CD4-positive, alpha-beta T cell treated with Interferon gamma for 1 hour (primary cell): ENCODE data around the gene RBCK1.

Experiments
- DNase-seq: peaks from one replicate; pipeline ENCODE4 v3.0.0-alpha.2; 2020

The RBCK1 gene

GRCh38 chr20:400128-400453 is 8.0 kb upstream of the RBCK1 start:
- DNase-seq, result no peak

- DNase-seq, result no peak
Measured at GRCh38 chr20:400454-401275, 7.4 kb upstream of the RBCK1 start.

GRCh38 chr20:401682-402495 is 6.2 kb upstream of the RBCK1 start:
- DNase-seq, result no peak

- DNase-seq, result no peak
Measured at GRCh38 chr20:402496-402885, 5.6 kb upstream of the RBCK1 start.

GRCh38 chr20:402898-403581 is 5.1 kb upstream of the RBCK1 start:
- DNase-seq, result no peak

DNA sequence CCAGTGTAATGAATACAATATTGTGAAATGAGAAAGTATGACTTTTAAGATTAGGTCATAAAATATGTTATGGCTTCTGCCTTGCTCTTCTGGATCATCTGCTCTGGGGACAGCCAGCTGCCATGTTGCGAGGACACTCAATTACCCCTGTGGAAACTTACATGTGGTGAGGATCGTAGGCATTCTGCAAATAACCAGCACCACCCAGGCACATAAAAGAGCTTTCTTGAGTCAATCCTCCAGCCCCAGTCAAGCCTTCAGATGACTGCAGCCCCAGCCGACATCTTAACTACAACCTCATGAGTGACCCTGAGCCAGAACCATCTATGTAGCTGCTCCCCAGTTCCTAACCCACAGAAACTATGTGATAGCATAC is 4.5 kb upstream of the RBCK1 start:
- no peak for DNase-seq

GRCh38 chr20:404088-404487 is 4.0 kb upstream of the RBCK1 start:
- DNase-seq, result no peak

GRCh38 chr20:406200-407132 is 1.6 kb upstream of the RBCK1 start:
- no peak for DNase-seq

- DNase-seq, result peak; percentile 62
Measured at GRCh38 chr20:407133-407952, 756 bp upstream of the RBCK1 start.

- no peak for DNase-seq
Measured at GRCh38 chr20:408843-409696, 971 bp downstream of the RBCK1 start.

- DNase-seq, result no peak
Measured at GRCh38 chr20:409697-410559, 1.8 kb downstream of the RBCK1 start.

DNA sequence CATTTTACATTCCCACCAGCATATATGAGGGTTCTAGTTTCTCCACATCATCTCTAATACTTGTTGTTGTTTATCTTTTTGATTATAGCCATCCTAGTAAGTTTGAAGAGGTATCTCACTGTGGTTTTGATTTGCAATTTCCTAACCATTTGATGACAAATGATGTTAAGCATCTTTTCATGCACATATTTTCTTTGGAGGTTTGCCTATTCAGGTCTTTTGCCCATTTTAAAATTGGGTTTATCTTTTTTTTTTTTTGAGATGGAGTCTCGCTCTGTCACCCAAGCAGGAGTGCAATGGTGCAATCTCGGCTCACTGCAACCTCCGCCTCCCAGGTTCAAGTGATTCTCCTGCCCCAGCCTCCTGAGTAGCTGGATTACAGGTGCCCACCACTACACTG is 4.0 kb downstream of the RBCK1 start:
- DNase-seq, result no peak

DNA sequence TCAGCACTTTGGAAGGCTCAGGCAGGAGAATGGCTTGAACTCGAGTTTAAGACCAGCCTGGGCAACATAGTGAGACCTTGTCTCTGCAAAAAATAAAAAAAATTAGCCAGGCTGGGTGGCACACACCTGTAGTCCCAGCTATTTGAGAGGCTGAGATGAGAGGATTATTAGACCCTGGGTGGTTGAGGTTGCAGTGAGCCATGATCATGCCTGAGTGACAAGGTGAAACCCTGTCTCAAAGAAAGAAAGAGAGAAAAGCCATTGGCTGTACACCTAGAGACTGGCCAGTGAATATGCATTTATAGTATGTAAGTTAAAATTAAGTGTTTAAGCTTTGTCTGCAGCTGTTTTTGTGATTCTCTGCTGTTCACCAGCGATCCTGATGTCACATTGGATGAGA is 6.1 kb downstream of the RBCK1 start:
- DNase-seq, result no peak

DNA sequence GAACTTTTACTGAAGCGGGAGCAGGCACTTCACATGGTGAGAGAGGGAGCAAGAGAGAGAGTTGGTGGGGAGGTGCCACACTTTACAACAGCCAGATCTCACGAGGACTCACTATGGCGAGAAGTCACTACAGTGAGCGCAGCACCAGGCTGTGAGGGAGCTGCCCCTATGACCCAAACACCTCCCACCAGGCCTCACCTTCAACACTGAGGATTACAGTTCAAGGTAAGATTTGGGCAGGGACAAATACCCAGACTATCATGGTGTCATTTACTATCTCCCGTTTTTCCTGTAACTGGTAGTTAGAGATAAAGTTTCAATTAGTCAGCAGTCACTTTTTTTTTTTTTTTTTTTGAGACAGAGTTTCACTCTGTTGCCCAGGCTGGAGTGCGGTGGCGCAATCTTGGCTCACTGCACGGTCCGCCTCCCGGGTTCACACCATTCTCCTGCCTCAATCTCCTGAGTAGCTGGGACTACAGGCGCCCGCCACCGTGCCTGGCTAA is 7.8 kb downstream of the RBCK1 start:
- DNase-seq, result no peak

GRCh38 chr20:416950-417800 is 9.1 kb downstream of the RBCK1 start:
- DNase-seq, result no peak

DNA sequence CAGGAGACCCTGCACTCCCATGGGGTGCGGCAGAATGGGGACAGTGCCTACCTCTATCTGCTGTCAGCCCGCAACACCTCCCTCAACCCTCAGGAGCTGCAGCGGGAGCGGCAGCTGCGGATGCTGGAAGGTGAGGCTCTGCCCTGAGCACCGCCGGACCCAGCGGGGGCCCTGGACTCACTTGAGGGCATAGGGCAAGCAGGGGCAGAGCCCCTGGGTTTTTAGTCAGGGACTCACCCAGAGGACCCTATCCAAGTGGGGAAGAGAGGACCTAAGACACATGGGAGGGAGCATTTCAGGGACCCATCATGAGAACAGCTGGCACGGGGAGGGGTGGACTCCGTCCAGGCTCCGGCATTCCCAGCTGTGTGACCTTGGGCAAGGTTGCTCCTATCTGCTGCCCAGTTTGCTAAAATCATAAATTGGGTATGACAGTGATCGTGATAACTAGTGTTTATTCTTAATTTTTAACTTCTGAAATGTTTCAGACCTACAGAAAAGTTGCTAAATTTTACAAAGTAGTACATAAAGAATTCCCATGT is 9.8 kb downstream of the RBCK1 start:
- DNase-seq, result no peak

DNA sequence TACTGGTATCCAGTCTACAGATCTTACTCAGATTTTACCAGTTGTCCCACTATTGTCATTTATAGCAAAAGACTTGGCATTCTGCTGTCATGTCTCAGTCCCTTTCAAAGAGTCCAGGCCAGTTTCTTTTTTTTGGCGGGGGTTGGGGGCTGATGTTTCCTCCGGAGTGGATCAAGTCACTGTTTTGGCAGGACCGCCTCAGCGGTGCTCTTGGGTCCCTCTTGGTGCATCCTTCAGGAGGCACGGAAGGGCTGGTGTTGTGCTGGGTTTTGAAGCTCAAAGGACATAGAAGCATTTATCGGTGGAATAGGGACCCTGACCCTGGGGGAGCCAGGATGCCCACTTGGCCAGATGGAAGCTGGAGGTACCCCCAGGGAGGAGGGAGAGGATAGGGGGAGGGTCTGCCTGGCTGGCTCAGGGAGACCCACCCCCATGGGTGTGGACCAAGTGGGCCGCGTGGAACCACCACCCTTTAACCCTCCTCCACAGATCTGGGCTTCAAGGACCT is 10.8 kb downstream of the RBCK1 start:
- DNase-seq, result no peak

GRCh38 chr20:419556-420165 is 11.6 kb downstream of the RBCK1 start:
- peak; percentile 32 for DNase-seq
